Mucosa of stomach (tissue), 1 donor: ENCODE measurements around the gene ESPN.

Experiments
- H3K27me3 ChIP-seq: one replicate; pipeline ENCODE4 v1.7.0; 2013; ENCODE audit warnings: mild to moderate bottlenecking, low read length; ENCODE audit not compliant: control insufficient read depth, insufficient read depth
- H3K36me3 ChIP-seq: one replicate; pipeline ENCODE4 v1.7.0; 2013; ENCODE audit warnings: low read length; ENCODE audit not compliant: control insufficient read depth, insufficient read depth
- H3K4me1 ChIP-seq: one replicate; pipeline ENCODE4 v1.7.0; 2013; ENCODE audit warnings: mild to moderate bottlenecking, low read length; ENCODE audit not compliant: control insufficient read depth, insufficient read depth
- H3K4me3 ChIP-seq: one replicate; pipeline ENCODE4 v1.7.0; 2013; ENCODE audit warnings: low read length
- H3K9ac ChIP-seq: one replicate; pipeline ENCODE4 v1.7.0; 2013; ENCODE audit warnings: mild to moderate bottlenecking, low read length, moderate library complexity
- H3K9me3 ChIP-seq: one replicate; pipeline ENCODE4 v1.7.0; 2013; ENCODE audit warnings: mild to moderate bottlenecking, low read length, moderate library complexity; ENCODE audit not compliant: control insufficient read depth
- donor health status: Pancreatic carcinoma.

The ESPN gene

GRCh38 chr1:6497215-6497866 is 72.8 kb downstream of the ESPN start:
- no peak overlapping the region for H3K9ac ChIP-seq
- H3K36me3 ChIP-seq = no peaks in the 10 kb centered on the region
- peaks cover 36% of the 10 kb centered on the region for H3K27me3 ChIP-seq
- H3K4me3 ChIP-seq = peak overlapping the region; percentile 36
- no peaks in the 10 kb centered on the region for H3K9me3 ChIP-seq
- H3K4me1 ChIP-seq = peaks cover 15% of the 10 kb centered on the region

DNA sequence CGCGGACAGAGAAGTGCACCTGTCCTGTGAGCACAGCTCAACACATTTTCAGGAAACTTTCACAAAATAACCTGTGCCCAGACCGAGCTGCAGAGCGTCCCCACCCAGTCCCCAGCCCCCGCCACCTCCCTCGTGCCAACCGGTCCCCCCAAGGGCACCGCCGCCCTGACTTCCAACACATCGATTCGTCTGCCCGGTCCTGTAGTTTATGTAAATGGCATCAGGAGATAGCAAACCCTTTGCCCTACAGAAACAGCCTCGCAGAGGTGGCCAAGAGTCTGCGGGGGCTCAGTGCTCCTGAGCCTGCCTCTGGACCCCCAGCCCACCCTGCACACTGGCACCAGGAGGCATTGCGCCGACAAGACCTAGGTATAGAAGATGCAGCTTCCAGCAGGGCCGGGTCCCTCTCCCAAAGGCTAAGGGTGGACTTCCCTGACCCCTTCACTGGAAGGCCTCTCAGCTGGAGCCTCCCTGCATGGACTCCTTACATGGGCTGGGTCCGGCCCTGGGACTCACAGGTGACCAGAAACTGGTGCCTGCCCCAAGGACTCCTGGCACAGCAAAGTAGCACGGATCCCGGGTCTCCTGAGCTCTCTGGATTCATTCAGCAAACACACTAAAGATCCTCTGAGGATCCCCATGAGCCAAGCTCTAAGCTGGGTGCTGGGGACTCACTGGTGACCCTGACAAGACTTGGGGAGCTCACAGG is 73.4 kb downstream of the ESPN start:
- no peak overlapping the region for H3K4me3 ChIP-seq
- no peaks in the 10 kb centered on the region for H3K9me3 ChIP-seq
- H3K36me3 ChIP-seq = no peaks in the 10 kb centered on the region
- H3K9ac ChIP-seq = no peak overlapping the region
- peaks cover 15% of the 10 kb centered on the region for H3K4me1 ChIP-seq
- peaks cover 36% of the 10 kb centered on the region for H3K27me3 ChIP-seq

- H3K36me3 ChIP-seq = no peaks in the 10 kb centered on the region
- H3K4me3 ChIP-seq = no peak overlapping the region
- H3K4me1 ChIP-seq = peaks cover 15% of the 10 kb centered on the region
- H3K27me3 ChIP-seq = peaks cover 36% of the 10 kb centered on the region
- H3K9ac ChIP-seq = no peak overlapping the region
- H3K9me3 ChIP-seq = no peaks in the 10 kb centered on the region
Measured at GRCh38 chr1:6498576-6499111, 74.1 kb downstream of the ESPN start.

GRCh38 chr1:6499296-6499695 is 74.7 kb downstream of the ESPN start:
- no peak overlapping the region for H3K9ac ChIP-seq

DNA sequence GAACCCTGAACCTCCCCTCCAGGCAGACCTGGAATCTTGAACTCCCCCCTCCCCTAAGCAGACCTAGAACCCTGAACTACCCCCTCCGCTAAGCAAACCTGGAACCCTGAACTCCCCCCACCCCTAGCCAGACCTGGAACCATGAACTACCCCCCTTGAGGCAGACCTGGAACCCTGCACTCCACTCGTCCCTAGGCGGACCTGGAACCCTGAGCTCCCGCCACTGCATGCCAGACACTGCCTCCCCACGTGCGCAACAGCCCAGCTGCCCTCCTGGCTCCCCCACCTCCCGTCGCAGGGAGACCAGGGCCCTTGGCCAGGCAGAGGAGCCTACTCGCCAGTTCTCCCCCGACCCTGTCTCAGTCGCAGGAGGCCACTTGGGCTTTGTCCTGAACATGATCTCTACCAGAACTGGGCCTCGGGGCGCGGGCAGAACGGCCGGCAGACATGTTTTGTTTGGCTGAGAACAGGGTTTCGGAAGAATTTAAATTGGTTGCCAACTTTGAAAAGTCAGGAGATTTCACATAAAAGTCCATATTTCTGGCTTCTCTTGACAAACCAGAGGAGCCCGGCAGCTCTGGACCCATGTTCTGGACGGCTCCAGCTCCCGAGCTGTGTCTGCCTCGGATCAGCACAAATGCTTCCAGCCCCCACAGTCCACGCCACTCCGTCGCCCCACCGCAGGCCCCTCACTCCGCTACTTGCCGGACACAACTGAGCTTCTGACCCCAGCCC is 76.1 kb downstream of the ESPN start:
- H3K9me3 ChIP-seq = no peaks in the 10 kb centered on the region
- H3K4me3 ChIP-seq = no peak overlapping the region
- peaks cover 32% of the 10 kb centered on the region for H3K27me3 ChIP-seq
- H3K4me1 ChIP-seq = peaks cover 15% of the 10 kb centered on the region
- no peak overlapping the region for H3K9ac ChIP-seq
- no peaks in the 10 kb centered on the region for H3K36me3 ChIP-seq

More at GRCh38 chr1:6499296-6499695, 74.7 kb downstream of the ESPN start:
- no peaks in the 10 kb centered on the region for H3K36me3 ChIP-seq
- peaks cover 15% of the 10 kb centered on the region for H3K4me1 ChIP-seq
- H3K27me3 ChIP-seq = peaks cover 36% of the 10 kb centered on the region
- H3K4me3 ChIP-seq = no peak overlapping the region
- no peaks in the 10 kb centered on the region for H3K9me3 ChIP-seq

- Histone ChIP-seq H3K9ac (no peak overlapping the region), H3K36me3 (no peaks in the 10 kb centered on the region), H3K9me3 (no peaks in the 10 kb centered on the region), H3K4me3 (no peak overlapping the region), H3K4me1 (peaks cover 11% of the 10 kb centered on the region), H3K27me3 (peaks cover 26% of the 10 kb centered on the region)
Measured at GRCh38 chr1:6501279-6501813, 76.8 kb downstream of the ESPN start.

- H3K27me3 ChIP-seq = peaks cover 19% of the 10 kb centered on the region
- H3K9me3 ChIP-seq = no peaks in the 10 kb centered on the region
- peaks cover 6% of the 10 kb centered on the region for H3K4me1 ChIP-seq
- H3K36me3 ChIP-seq = no peaks in the 10 kb centered on the region
- no peak overlapping the region for H3K4me3 ChIP-seq
- no peak overlapping the region for H3K9ac ChIP-seq
Measured at GRCh38 chr1:6502000-6502891, 77.7 kb downstream of the ESPN start.

DNA sequence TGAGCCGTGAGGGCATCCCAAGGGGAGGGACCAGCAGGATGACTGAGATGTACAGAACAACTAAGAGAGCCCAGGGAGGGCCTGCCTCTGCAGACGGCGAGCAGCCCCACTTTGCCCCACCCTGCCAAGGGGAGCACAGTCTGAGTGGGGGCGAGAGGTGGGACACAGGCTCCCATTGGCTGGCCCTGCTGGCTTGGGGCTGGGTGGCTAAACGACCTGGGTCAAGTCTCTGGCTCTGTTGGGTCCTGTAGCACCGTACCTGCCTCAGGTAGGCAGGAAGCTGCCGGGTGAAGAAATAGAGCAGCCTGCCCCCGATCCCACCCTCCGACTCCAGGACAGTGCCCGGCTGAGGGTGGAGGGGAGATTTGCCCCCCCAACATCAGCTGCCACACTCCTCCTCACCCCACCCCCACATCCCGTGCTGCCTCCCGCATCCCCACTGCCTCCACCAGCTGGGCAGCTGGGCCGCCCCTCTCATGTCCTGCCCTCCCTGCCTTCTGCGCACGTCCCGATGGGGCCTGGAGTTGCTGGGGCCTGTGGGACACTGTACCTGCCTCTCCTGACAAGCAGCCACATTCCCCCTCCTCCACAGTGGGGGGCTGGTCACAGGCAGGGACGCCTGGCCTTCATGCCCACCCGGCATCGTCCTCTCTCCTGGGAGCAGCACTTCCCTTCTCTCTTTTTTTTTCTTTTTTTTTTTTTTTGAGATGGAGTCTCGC is 79.5 kb downstream of the ESPN start:
- peaks cover 6% of the 10 kb centered on the region for H3K4me1 ChIP-seq
- peaks cover 13% of the 10 kb centered on the region for H3K27me3 ChIP-seq
- no peaks in the 10 kb centered on the region for H3K36me3 ChIP-seq
- H3K9me3 ChIP-seq = no peaks in the 10 kb centered on the region
- no peak overlapping the region for H3K4me3 ChIP-seq
- no peak overlapping the region for H3K9ac ChIP-seq

DNA sequence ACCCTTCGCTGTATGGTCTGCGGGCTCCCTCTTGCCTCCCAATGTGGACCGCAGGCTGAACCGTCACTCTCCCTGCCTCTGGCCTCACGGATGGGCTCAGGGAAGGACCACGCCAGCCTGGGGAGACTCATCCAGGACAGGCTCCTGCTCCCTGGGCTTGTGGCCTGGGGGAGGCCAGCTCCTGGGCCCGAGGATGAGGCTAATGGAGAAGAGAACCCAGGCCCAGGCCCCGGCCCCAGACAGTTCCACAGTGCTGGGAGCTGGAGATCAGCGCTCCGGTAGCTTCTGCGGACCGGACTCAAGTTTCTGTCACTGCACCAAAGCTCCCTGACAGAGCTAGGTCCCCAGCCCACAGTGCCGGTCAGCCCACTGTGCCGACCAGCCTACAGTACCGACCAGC is 80.3 kb downstream of the ESPN start:
- no peaks in the 10 kb centered on the region for H3K36me3 ChIP-seq
- no peaks in the 10 kb centered on the region for H3K9me3 ChIP-seq
- H3K27me3 ChIP-seq = peaks cover 13% of the 10 kb centered on the region
- peaks cover 6% of the 10 kb centered on the region for H3K4me1 ChIP-seq
- H3K9ac ChIP-seq = no peak overlapping the region
- no peak overlapping the region for H3K4me3 ChIP-seq

GRCh38 chr1:6505367-6506209 is 81.0 kb downstream of the ESPN start:
- Histone ChIP-seq H3K36me3 (no peaks in the 10 kb centered on the region), H3K4me1 (peaks cover 6% of the 10 kb centered on the region)

More at GRCh38 chr1:6505367-6506209, 81.0 kb downstream of the ESPN start:
- H3K9ac ChIP-seq = no peak overlapping the region
- no peak overlapping the region for H3K4me3 ChIP-seq
- H3K27me3 ChIP-seq = peaks cover 13% of the 10 kb centered on the region
- no peaks in the 10 kb centered on the region for H3K9me3 ChIP-seq
